Psoas muscle (tissue), 8 donors: Measurements from ENCODE around the gene ZCCHC14. TPM values are rescaled to one million over a fixed set of nuclear protein-coding genes. Genes with fewer than 3 reads are reported as not detected.

Source experiments
- ATAC-seq, 4 donors: fragments of 200-7000 bp; cut with Tn5 transposase; one replicate each; pipeline ENCODE4 v1.9.1; 2020; ENCODE audit warnings: moderate library complexity in 3 of 4, mild to moderate bottlenecking in 2 of 4
- DNase-seq, 2 donors: peaks; one replicate each; pipeline ENCODE4 v3.0.0-alpha.2; 2020
- H3K27ac ChIP-seq: fragments of 200-600 bp; one replicate; pipeline ENCODE4 v1.8.0; 2022
- H3K27me3 ChIP-seq, 3 donors: fragments of 200-600 bp in 1 of 3; one replicate each; pipeline versions ENCODE4 v1.6.1 to v1.8.0; 2013 to 2022; ENCODE audit warnings: low read length in 2 of 3, mild to moderate bottlenecking in 2 of 3, moderate library complexity in 1 of 3; ENCODE audit not compliant: insufficient read depth in 3 of 3
- H3K36me3 ChIP-seq, 2 donors: fragments of 200-600 bp in 1 of 2; one replicate each; pipeline versions ENCODE4 v1.6.1 to v1.8.0; 2013 to 2022; ENCODE audit warnings: low read depth in 1 of 2, mild to moderate bottlenecking in 1 of 2, moderate library complexity in 1 of 2; ENCODE audit not compliant: insufficient read depth in 1 of 2
- H3K4me1 ChIP-seq: fragments of 200-600 bp; one replicate; pipeline ENCODE4 v1.8.0; 2022
- H3K4me3 ChIP-seq: fragments of 200-600 bp; one replicate; pipeline ENCODE4 v1.8.0; 2022; ENCODE audit warnings: mild to moderate bottlenecking
- H3K9me3 ChIP-seq: fragments of 200-600 bp; one replicate; pipeline ENCODE4 v1.8.0; 2022
- CTCF ChIP-seq: fragments of 200-600 bp; IDR thresholded peaks from one replicate; pipeline ENCODE4 v1.8.0; 2022; ENCODE audit warnings: antibody characterized with exemption
- WGBS, 3 donors: extraction: QIAGEN DNeasy Blood & Tissue Kit; methylation state at CpG; one replicate each; pipeline versions ENCODE4 v1.1.6 to v1.1.7; 2013; 5-methylcytosine and 5-hydroxymethylcytosine counted together
- intact Hi-C, 2 donors: fragments of 100-400 bp; cut with DNase I; formaldehyde crosslinking; loops; one replicate each; pipeline versions ENCODE4 v1.11.0 to v1.14.2; 2022
- polyA plus RNA-seq, 3 donors: library from polyadenylated mRNA; stranded (reverse); fragments of 200-250 nt; gene quantifications; one replicate each; pipeline ENCODE4 v1.2.3, GENCODE V29; 2013
- total RNA-seq, 4 donors: library from RNA; stranded (reverse); fragmentation: NEBNext Ultra II Directional in 2 of 4; extraction: Animal tissue kit (Norgen Biotek cat#: 25700) in 2 of 4; gene quantifications; one replicate each; pipeline versions ENCODE4 v1.2.1 to v1.2.4, GENCODE V29; 2021 to 2023
- donor health status: healthy with polysubstance abuse.
- donor health status: DM: no; HTN: no; CAD: no; lungs with moderate emphysema.
- donor health status: Bipolar disorder and iron deficiency.
- donor health status: healthy.
- donor health status: DM: yes; HTN: yes; CAD: no.
- donor health status: DM: no; HTN: no; CAD: no.
- donor health status: DM: no; HTN: no; CAD: no.
- donor health status: DM: yes; HTN: yes; CAD: no.

The ZCCHC14 gene
- total and polyA plus RNA-seq, 7 donors, result 5.8 to 17.3 (median 14.6) TPM

- ATAC-seq (no peak), DNase-seq (peak in 1 of 2 donors; percentile 22)
- WGBS, 3 donors, result 89 to 93% (median 89%) methylated on average over 6 of the region's 6 CpGs
- H3K36me3 ChIP-seq, result no peaks in the 10 kb centered on the region
- H3K27me3 ChIP-seq, result no peaks in the 10 kb centered on the region
- no peaks in the 10 kb centered on the region for H3K9me3 ChIP-seq
- peak overlapping the region; percentile 86 for H3K27ac ChIP-seq
- H3K4me1 ChIP-seq, result peaks cover 68% of the 10 kb centered on the region
- H3K4me3 ChIP-seq, result no peak overlapping the region
- no peak for TF ChIP-seq CTCF
- intact Hi-C loops, result no loop called here
Measured at GRCh38 chr16:87376660-87377059, 116.2 kb downstream of the ZCCHC14 start.

DNA sequence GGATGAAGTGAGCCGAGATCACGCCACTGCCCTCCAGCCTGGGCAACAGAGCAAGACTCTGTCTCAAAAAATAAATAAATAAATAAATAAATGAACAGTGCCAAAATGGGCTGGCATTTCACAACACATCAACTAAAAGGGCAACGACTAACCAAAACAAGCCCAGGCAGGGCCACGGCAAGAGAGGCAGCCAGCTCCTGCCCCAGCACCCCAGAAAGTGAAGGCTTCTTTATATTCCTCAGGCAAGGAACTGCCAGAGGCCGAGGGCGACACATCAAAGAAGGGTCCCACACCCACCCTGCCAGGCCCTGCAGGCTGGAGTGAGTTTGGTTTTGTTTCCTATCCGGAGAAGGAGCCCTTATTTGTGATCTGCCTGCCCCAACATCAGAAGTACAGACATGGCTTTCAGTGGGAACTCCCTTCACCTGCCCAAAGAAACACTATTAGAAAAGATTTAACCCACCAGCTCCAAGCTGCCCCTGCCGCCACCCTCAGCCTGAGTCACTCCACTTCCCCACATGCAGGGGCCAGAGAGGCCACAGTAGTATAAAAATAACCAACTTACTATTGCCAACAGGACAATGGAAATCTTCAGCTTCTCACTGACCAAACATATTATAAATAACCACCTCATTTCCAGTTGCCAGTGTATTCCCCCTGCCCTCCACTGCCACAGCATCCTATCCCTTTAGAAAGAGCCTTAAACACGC lies 117.2 kb downstream of the ZCCHC14 start:
- peak; percentile 3 for TF ChIP-seq CTCF
- no peaks in the 10 kb centered on the region for H3K27me3 ChIP-seq
- intact Hi-C loops, result no loop called here

DNA sequence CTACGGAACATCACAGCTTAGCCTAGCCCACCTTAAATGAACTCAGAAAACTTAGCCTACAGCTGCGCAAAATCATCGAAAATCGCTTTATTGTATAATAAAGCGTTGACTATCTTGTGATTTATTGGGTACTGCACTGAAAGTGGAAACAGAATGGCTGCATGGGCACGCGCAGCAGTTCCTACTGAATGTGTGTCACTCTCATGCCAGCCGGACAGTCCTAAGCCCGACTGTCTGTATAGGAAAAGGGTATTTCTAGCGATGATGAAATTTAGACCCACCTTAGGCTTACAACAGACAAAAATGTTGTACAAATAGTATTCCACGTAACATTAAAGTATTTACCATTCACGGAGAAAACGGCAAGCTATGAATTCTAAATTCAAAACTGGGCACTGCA lies 118.5 kb downstream of the ZCCHC14 start:
- ATAC-seq, result no peak
- H3K27ac ChIP-seq, result peak overlapping the region; percentile 86
- DNase-seq, result peak in 1 of 2 donors; percentile 43
- TF ChIP-seq CTCF, result no peak
- H3K4me3 ChIP-seq, result no peak overlapping the region
- intact Hi-C loops, result loop anchor here in 1 of 2 donors (5.0 kb wide), 1 partner anchor 47 kb away; no protein-coding TSS in a partner anchor
- no peaks in the 10 kb centered on the region for H3K27me3 ChIP-seq
- H3K4me1 ChIP-seq, result peaks cover 68% of the 10 kb centered on the region
- no peaks in the 10 kb centered on the region for H3K9me3 ChIP-seq
- WGBS, 3 donors, result 85 to 91% (median 88%) methylated on average over 13 of the region's 13 CpGs
- no peaks in the 10 kb centered on the region for H3K36me3 ChIP-seq

More for the DNA sequence above, 117.2 kb downstream of the ZCCHC14 start:
- DNase-seq, result peak; percentile 46 to 75
- WGBS, 3 donors, result 36 to 60% (median 41%) methylated on average over 9 of the region's 9 CpGs
- ATAC-seq, result peak; percentile 91 to 93 (median 92)
- peak overlapping the region; percentile 86 for H3K27ac ChIP-seq
- no peaks in the 10 kb centered on the region for H3K36me3 ChIP-seq
- peaks cover 68% of the 10 kb centered on the region for H3K4me1 ChIP-seq
- H3K4me3 ChIP-seq, result peak overlapping the region; percentile 49
- no peaks in the 10 kb centered on the region for H3K9me3 ChIP-seq

DNA sequence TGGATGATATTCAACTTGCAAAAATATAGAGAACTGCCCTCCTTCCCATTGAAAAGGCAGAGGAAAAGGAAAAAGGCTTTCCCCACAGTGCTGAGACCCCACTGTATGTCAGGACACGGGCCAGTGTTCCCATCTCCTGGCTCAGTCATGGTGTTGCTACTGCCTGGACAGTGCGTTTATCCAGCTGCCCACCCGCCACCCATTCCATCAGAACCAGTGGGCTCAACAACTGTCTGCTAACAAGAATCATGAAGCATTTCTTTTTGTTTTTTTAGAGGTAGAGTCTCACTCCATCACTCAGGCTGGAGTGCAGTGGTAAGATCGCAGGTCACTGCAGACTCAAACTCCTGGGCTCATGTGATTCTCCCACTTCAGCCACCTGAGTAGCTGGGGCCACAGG lies 120.5 kb downstream of the ZCCHC14 start:
- H3K27me3 ChIP-seq, result no peaks in the 10 kb centered on the region
- peak in 1 of 2 donors; percentile 9 for DNase-seq
- intact Hi-C loops, result loop anchor here in 1 of 2 donors (5.0 kb wide), 1 partner anchor 45 kb away; no protein-coding TSS in a partner anchor
- no peaks in the 10 kb centered on the region for H3K9me3 ChIP-seq
- H3K36me3 ChIP-seq, result no peaks in the 10 kb centered on the region
- H3K4me3 ChIP-seq, result no peak overlapping the region
- 88 to 93% (median 88%) methylated on average over 4 of the region's 4 CpGs for WGBS, 3 donors
- ATAC-seq, result no peak
- TF ChIP-seq CTCF, result no peak
- no peak overlapping the region for H3K27ac ChIP-seq
- H3K4me1 ChIP-seq, result peaks cover 71% of the 10 kb centered on the region
